ENCODE measurements around the gene TALDO1. TPM values are rescaled to one million over a fixed set of nuclear protein-coding genes. Genes with fewer than 3 reads are reported as not detected.

Gene TALDO1
- total and polyA plus RNA-seq, 2 of the 8 experiments (the other 6 are each of a cell fraction or from before 2014, with no cell fraction given) = 265 to 308 TPM

GRCh38 chr11:788953-789940 lies 42.0 kb downstream of the TALDO1 start:
- no peaks in the 10 kb centered on the region for H3K27me3 ChIP-seq (replicated peaks in 1 of 4; ENCODE audit: control insufficient read depth in 3 of 4, extremely low read depth in 1 of 4, insufficient read depth in 3 of 4, low read length in 3 of 4)
- no peak for FAIRE-seq
- H3K14ac ChIP-seq (ENCODE audit: insufficient read length) = no peak overlapping the region
- 0 out of 2 replicates have a peak, but pooled peaks have one; percentile 17 for TF ChIP-seq E2F6 (IDR thresholded peaks at IDR 0.05)
- no peak for TF ChIP-seq SP4 (IDR thresholded peaks at IDR 0.05; ENCODE audit: low read length)
- peak overlapping the region; percentile 35 for H4K8ac ChIP-seq (ENCODE audit: extremely low read depth, insufficient read depth, low read length)
- no peak overlapping the region for H3K23ac ChIP-seq (ENCODE audit: insufficient read length)
- peaks cover 3% of the 10 kb centered on the region; the same call in 1 of the 2 replicates for H3K79me1 ChIP-seq (ENCODE audit: low read depth, low read length)
- CTCF ChIA-PET (ENCODE audit: partially characterized antibody) = interaction anchor here (1.0 kb wide), 2 partner anchors 14 to 15 kb away, joined by 3 to 4 read pairs; no protein-coding TSS in a partner anchor
- H3K4me1 ChIP-seq (replicated peaks in 1 of 4; ENCODE audit: control insufficient read depth in 3 of 4, insufficient read depth in 4 of 4, low read length in 3 of 4) = peaks cover 0 to 18% (median 11%) of the 10 kb centered on the region in 4 experiments; a peak in 6 of 7 replicates
- H3K9ac ChIP-seq (replicated peaks in 1 of 4; ENCODE audit: extremely low read depth in 1 of 4, low read depth in 3 of 4, low read length in 3 of 4) = no peak overlapping the region
- no peak overlapping the region for H2AK5ac ChIP-seq (ENCODE audit: low read depth, low read length)
- no peak overlapping the region for H2BK5ac ChIP-seq (ENCODE audit: low read depth, low read length)
- no peak overlapping the region for H2BK15ac ChIP-seq (ENCODE audit: low read length)
- peak overlapping the region; percentile 32 for H3K18ac ChIP-seq (ENCODE audit: extremely low read depth, low read length)
- H3K27ac ChIP-seq (ENCODE audit: low read depth, low read length) = no peak overlapping the region
- peak overlapping the region; percentile 46 to 60 for H3K4me2 ChIP-seq (ENCODE audit: insufficient read depth in 1 of 2, low read depth in 2 of 2, low read length in 2 of 2)
- H3K9me3 ChIP-seq (ENCODE audit: insufficient read depth in 2 of 2, low read depth in 1 of 2, low read length in 1 of 2) = no peaks in the 10 kb centered on the region
- H4K5ac ChIP-seq (ENCODE audit: insufficient read length, low read depth, low read length) = no peak overlapping the region
- DNase-seq (ENCODE audit: low read depth in 1 of 2, low spot score in 2 of 2) = no peak
- H3K79me2 ChIP-seq (ENCODE audit: control insufficient read depth in 1 of 2, insufficient read depth in 2 of 2, low read length in 2 of 2) = no peaks in the 10 kb centered on the region
- H2AFZ ChIP-seq (ENCODE audit: low read length) = no peak overlapping the region
- no peak overlapping the region for H2BK20ac ChIP-seq (ENCODE audit: low read length)
- peak overlapping the region in 2 of 4 experiments; percentile 11 to 44; a peak in 3 of 8 replicates for H3K4me3 ChIP-seq (ENCODE audit: extremely low read depth in 1 of 4, insufficient read depth in 2 of 4, low read depth in 3 of 4, low read length in 4 of 4)
- H2BK12ac ChIP-seq (ENCODE audit: low read depth, low read length) = peak overlapping the region; percentile 23; the same call in 1 of the 2 replicates
- no peaks in the 10 kb centered on the region; the same call in 1 of the 2 replicates for H3K23me2 ChIP-seq (ENCODE audit: low read depth, low read length)
- H4K20me1 ChIP-seq (replicated peaks in 1 of 2; ENCODE audit: control insufficient read depth in 1 of 2, insufficient read depth in 2 of 2, low read length in 2 of 2) = peaks cover 2 to 11% of the 10 kb centered on the region in 2 experiments
- H3K4ac ChIP-seq (replicated peaks; ENCODE audit: insufficient read length, low read depth, low read length) = no peak overlapping the region
- H4K91ac ChIP-seq (replicated peaks; ENCODE audit: insufficient read length, low read length) = no peak overlapping the region
- POLR2A ChIA-PET (ENCODE audit: partially characterized antibody) = interaction anchor here (0.9 to 53.0 kb wide), 11 partner anchors 9 to 168 kb away, joined by 3 to 1917 read pairs (median 4); partner anchors contain the start of genes CD151, CRACR2B, GATD1 and PIDD1
- no peak overlapping the region for H2BK120ac ChIP-seq (replicated peaks; ENCODE audit: low read depth, low read length)
- peaks cover 0 to 9% (median 0%) of the 10 kb centered on the region in 4 experiments; a peak in 3 of 8 replicates for H3K36me3 ChIP-seq (ENCODE audit: control insufficient read depth in 2 of 4, insufficient read depth in 4 of 4, low read length in 3 of 4)
- no peak overlapping the region for H3K56ac ChIP-seq (replicated peaks; ENCODE audit: insufficient read length, low read depth, low read length)
- WGBS, 2 experiments (ENCODE audit: extremely low coverage in 1 of 2, insufficient coverage in 1 of 2, insufficient read length in 1 of 2, insufficient replicate concordance in 2 of 2, low coverage in 1 of 2, low lambda C conversion rate in 2 of 2, missing lambda C conversion rate in 1 of 2) = 77% methylated on average over 15 of the region's 31 CpGs; no CpG with 5 or more reads in 1 of the 2 experiments

All from H1 (cell line).